GM19043 (cell line): ENCODE data around the gene WAC.
"Not testable (repeated sequence)": the region's sequence is repeated elsewhere in the genome, so short reads cannot be mapped to it uniquely, and the experiment has no call there.

Source experiments
- ATAC-seq: cut with Tn5 transposase; IDR thresholded peaks from one replicate; pipeline ENCODE4 v1.9.1; 2021; ENCODE audit warnings: low read depth; ENCODE audit not compliant: unreplicated experiment

Gene WAC

DNA sequence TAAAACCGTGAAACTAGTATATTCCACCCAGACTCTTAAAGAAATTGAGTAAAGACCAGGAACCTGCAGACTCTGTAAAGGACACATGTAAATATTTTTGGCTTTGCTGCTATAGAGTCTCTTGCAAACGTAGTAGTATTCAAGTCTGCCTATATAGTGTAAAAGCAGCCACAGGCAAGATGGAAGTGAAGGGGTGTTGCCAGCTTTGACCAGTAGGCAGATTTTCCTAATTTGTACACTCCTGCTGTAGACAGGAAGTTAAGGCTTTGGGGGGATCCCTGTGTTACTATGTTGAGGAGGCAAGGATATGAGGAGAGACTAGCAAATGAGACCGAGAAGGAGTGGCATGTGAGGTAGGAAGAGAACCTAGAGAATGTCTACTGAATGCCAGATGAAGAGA, 27.7 kb downstream of the WAC start:
- ATAC-seq: no peak

DNA sequence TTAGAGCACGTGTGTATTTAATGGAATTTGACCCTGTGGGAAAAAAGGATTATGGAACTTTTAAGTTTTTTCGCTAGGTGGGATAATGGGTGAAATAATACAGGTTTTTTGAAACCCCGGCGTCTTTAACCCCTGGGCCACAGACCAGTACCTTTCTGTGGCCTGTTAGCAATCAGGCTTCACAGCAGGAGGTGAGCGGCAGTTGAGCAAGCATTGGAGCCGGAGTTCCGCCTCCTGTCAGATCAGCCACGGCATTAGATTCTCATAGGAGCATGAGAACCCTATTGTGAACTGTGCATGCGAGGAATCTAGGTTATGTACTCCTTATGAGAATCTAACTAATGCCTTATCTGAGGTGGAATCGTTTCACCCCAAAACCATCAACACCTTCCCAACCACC, 28.6 kb downstream of the WAC start:
- ATAC-seq: no peak

DNA sequence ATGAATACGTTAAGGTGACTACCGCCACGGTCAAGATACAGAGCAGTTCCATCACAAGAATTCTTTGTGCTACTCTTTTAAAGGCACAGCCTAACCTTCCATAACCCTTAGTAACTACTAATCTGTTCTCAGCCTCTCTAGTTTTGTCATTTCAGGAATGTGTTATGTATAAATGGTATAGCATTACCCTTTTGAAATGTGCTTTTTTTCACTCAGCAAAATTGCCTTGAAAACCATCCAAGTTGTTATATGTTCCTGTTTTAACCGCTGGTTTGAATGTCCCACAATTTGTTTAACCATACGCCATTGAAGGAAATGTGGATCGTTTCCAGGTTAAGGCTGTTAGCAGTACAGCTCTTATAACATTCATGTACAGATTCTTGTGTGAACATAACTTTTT, 32.0 kb downstream of the WAC start:
- ATAC-seq: no peak

- no peak for ATAC-seq
Observed at GRCh38 chr10:28566458-28567015, 33.6 kb downstream of the WAC start.

GRCh38 chr10:28569506-28570159, 36.7 kb downstream of the WAC start:
- no peak for ATAC-seq

DNA sequence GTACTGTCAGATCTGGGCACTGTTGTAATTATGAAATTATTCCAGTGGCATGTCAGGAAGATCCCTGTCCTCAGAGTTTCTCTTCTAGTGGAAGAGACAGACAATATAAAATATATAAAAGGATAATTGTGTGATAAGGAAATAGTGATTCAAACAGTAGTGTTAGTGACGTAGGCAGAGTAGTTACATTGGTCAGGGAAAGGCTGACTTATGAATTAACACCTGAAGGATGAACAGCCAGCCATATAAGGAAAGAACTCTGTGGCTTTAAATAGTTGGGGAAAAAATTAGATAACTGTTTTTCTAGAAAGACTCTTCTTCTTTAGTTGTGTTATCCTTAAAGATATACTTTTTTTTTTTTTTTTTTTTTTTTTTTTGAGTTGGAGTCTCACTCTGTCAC, 37.7 kb downstream of the WAC start:
- ATAC-seq: no peak

DNA sequence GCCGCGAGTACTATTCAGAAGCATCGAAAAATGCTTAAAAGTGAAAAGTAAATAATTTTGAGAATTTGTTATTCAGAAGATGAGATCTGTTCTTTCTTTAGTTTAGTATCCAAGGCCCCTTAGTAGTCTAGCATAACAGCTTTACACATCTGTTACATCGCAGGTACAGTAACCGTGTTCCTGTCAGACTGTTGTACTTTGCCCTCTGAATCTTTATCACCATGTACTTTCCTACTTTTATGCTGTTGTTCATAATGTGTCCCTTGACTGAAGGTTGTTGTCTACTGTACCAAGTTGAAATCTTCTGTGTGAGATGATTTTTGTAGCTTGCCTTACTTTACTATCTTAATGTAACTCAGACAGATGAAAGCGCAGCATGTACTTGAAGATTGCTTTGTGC, 38.3 kb downstream of the WAC start:
- ATAC-seq: no peak

DNA sequence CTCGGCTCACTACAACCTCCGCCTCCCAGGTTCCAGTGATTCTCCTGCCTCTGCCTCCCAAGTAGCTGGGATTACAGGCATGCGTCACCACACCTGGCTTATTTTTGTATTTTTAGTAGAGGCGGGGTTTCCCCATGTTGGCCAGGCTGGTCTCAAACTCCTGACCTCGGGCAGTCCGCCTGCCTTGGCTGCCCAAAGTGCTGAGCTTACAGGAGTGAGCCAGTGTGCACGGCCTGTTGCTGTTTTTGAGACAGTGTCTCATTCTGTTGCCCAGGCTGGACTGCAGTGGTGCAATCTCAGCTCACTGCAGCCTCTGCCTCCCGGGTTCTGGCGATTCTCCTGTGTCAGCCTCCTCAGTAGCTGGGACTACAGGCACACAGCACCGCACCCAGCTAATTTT, 41.3 kb downstream of the WAC start:
- not testable (repeated sequence) for ATAC-seq

DNA sequence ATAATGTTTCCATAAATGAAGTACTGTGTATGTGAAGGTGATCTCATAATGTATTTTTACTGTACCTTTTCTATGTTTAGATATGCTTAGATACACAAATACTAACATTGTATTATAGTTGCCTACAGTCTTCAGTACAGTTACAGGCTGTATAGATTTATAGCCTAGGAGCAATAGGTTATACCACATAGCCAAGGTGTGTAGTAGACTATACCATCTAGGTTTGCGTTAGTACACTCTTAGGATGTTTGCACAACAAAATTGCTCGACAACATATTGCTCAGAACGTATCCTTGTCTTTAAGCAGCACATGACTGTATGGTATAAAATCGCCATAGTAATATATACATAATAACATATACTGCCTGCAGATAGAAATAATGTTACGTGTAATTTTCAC, 42.9 kb downstream of the WAC start:
- ATAC-seq: no peak

GRCh38 chr10:28577506-28577905, 44.6 kb downstream of the WAC start:
- no peak for ATAC-seq

- no peak for ATAC-seq
Observed at GRCh38 chr10:28578454-28578853, 45.5 kb downstream of the WAC start.

DNA sequence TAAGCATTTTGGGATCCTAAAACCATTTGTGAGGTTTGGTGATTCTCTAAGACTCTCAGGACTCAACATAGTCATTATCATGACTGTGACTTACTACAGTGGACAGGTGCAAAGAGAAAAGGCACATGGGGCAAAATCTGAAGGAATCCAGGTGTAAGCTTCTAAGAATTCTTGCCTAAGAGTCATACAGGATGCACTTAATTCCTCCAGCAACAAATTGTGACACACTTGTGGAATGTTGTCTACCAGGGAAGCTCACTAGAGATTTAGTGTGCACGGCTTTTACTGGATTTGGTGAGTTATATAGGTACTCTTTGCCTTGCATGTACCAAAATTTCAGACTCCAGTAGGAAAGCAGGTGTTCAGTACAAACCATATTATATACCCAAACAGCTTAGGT, 47.9 kb downstream of the WAC start:
- ATAC-seq: no peak

DNA sequence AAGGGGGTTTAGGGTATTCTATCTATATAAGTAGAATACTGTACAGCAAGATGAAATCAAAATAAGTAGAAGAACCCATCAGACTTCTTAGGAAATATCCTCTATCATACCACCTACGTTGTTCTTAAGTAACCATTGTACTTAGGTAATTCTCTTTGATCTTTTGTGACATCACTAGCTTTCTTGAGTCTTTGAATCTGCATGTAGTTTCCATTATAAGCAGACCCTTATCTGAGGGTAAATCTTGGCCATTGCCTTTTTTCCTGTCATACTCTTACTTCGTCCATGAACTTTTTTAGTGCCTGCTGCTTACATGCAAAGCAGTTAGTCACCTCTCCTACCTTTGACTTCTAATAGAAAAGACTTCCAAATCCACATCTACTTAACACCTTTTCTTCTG, 49.0 kb downstream of the WAC start:
- ATAC-seq: no peak

GRCh38 chr10:28585076-28585475, 52.2 kb downstream of the WAC start:
- ATAC-seq: no peak

- no peak for ATAC-seq
Observed at GRCh38 chr10:28586176-28586575, 53.3 kb downstream of the WAC start.

DNA sequence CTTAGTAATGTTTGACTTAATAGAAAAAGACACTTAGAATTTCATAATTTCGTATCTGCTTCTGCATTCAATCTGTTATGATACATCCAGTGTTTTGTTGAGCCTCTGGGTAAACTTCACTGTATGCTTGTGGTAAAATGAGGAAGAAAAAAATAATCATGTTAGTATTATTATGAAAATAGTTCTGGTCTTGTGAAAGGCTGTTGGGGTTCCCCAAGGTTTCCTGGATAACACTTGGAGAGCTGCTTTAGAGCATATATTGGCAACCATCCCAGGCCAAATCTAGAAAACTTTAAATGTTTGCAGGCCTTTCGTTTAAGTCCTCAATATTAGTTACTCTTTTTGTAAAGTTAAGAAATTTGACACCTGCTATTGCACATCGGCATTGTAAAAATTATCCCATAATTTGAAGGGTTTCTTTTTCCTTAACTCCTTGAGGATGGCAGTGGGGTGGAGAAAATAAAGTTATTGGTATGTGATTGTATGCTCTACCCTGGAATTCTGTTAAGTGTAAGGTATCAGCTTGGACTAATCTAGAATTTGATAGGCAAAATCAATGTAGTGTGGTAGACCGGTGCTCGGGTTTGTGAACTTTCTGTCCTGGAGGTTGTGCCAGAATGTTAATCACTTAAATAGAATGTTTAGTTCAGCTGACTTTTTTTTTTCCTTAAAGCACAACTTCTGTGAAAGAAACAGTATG, 54.5 kb downstream of the WAC start:
- no peak for ATAC-seq

DNA sequence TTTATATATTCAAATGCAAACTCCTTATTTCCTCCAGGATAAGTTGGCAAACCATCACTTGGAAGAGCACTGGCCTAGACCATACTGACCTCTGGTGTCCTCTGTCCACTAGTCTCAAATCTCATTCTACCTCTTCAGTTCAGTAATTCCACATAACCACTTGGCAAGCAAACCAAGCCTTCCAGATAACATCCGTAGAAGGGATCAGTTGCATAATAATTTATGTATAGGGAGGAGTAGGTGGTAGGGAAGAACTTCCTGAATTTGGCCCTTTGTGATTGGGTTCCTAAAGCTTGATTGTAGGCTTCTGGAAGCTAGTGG, 55.0 kb downstream of the WAC start:
- no peak for ATAC-seq

DNA sequence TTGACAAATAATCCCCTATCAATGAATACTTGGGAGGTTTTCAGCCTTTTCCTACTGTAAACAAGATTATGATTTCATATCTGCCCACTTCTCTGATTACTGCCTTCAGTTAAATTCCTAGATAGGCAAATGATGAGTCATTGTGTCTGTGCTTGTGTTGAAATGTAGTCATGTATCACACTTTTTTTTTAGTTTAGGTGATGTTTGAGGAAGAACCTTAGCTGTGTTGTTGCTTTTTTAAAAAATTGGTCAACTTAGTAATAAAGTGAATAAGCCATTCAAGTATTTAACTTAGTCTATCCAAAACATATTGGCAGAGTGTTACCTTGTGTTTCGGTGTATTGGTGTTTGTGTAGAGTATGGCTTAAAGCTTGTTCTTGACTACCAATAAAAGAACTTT, 60.0 kb downstream of the WAC start:
- ATAC-seq: no peak

DNA sequence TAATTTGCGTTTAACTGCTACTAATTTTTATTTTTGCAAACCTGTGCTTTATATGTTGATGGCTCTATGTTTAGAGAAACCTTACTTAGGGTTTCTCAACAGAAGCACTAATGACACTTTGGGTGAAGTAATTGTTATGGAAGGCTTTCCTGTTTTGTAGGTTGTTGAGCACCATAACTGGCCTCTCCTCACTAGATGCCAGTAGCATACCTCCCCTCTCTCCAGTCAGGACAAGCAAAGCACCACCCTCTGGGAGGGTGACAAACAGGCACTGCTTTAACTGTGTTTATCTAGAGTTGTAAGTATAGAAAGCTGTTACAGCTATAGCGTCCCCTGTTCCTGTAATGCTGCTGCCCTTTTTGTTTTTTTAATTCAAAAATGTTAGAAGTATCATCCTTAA, 60.9 kb downstream of the WAC start:
- no peak for ATAC-seq

- ATAC-seq: no peak
Observed at GRCh38 chr10:28594406-28594805, 61.5 kb downstream of the WAC start.

DNA sequence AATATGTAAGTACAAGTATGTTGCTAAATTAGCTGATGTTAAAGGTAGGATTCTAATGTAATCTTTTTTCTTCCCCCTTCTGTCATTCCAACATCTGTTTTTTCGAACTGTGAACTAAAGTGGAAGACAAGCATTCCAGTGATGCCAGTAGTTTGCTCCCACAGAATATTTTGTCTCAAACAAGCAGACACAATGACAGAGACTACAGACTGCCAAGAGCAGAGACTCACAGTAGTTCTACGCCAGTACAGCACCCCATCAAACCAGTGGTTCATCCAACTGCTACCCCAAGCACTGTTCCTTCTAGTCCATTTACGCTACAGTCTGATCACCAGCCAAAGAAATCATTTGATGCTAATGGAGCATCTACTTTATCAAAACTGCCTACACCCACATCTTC, 62.7 kb downstream of the WAC start:
- ATAC-seq: no peak

- ATAC-seq: no peak
Observed at GRCh38 chr10:28600056-28600455, 67.1 kb downstream of the WAC start.
